Adipocyte (in vitro differentiated cells): ENCODE data around the gene CIP2A.

ENCODE experiments used
- DNase-seq: peaks from one replicate; pipeline ENCODE4 v3.0.0-alpha.2; 2015; ENCODE audit warnings: low read depth
- H3K27me3 ChIP-seq: replicated peaks from 2 replicates; pipeline ENCODE4 v1.7.0; 2013; ENCODE audit warnings: mild to moderate bottlenecking, low read length, moderate library complexity; ENCODE audit not compliant: control insufficient read depth, insufficient read depth
- H3K36me3 ChIP-seq: 2 replicates; pipeline ENCODE4 v1.7.0; 2013; ENCODE audit warnings: low read length, mild to moderate bottlenecking, moderate library complexity; ENCODE audit not compliant: control insufficient read depth, insufficient read depth, severe bottlenecking
- H3K4me1 ChIP-seq: 2 replicates; pipeline ENCODE4 v1.7.0; 2013; ENCODE audit warnings: mild to moderate bottlenecking, low read length, moderate library complexity; ENCODE audit not compliant: control insufficient read depth, insufficient read depth
- H3K4me3 ChIP-seq: 2 replicates; pipeline ENCODE4 v1.7.0; 2013; ENCODE audit warnings: mild to moderate bottlenecking, low read length, moderate library complexity
- H3K9ac ChIP-seq: 2 replicates; pipeline ENCODE4 v1.7.0; 2013; ENCODE audit warnings: mild to moderate bottlenecking, low read length, moderate library complexity
- H3K9me3 ChIP-seq: 2 replicates; pipeline ENCODE4 v1.7.0; 2013; ENCODE audit warnings: mild to moderate bottlenecking, low read length, moderate library complexity; ENCODE audit not compliant: control insufficient read depth

Gene CIP2A

GRCh38 chr3:108602249-108602934 is 13.2 kb upstream of the CIP2A start:
- H3K9me3 ChIP-seq = no peaks in the 10 kb centered on the region
- H3K4me3 ChIP-seq = no peak overlapping the region
- no peaks in the 10 kb centered on the region for H3K27me3 ChIP-seq
- no peak for DNase-seq
- H3K4me1 ChIP-seq = peaks cover 4% of the 10 kb centered on the region
- H3K36me3 ChIP-seq = no peaks in the 10 kb centered on the region
- H3K9ac ChIP-seq = no peak overlapping the region

DNA sequence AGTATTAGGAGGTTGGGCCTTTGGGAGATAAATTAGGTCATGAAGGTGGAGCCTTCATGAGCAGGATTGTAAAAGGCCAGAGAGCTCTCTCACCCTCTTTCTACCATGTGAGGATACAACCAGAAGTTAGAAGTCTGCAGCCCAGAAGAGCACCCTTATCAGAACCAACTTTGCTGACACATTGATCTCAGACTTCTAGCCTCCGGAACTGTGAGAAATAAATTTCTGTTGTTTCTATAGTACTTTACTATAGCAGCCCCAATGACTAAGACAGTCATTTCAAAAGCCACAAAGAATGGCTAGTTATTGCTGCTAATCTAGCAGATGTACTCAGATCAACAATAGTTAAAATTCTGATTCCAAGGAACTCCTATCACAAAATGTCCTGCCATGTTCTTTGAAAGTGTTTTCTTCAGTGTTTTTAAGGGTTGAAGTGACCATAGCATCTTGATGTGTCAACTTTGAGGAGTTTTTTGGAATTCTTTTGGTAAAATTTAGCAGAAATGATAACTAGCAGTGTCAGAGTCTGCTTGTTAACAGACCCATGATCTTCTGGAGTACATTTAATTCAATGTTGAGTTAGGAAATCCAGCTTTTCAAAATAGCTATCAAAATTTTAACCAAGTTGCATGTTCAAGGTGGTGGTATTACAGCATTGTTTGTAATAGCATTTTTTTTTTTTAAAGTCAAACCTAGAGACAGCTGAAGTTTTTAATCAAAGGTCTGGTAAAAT is 10.6 kb upstream of the CIP2A start:
- Histone ChIP-seq H3K9ac (no peak overlapping the region), H3K4me1 (peaks cover 4% of the 10 kb centered on the region), H3K9me3 (no peaks in the 10 kb centered on the region), H3K36me3 (no peaks in the 10 kb centered on the region), H3K4me3 (no peak overlapping the region), H3K27me3 (no peaks in the 10 kb centered on the region)
- no peak for DNase-seq

- Histone ChIP-seq H3K4me1 (no peaks in the 10 kb centered on the region), H3K27me3 (no peaks in the 10 kb centered on the region), H3K9me3 (no peaks in the 10 kb centered on the region), H3K36me3 (no peaks in the 10 kb centered on the region), H3K9ac (no peak overlapping the region), H3K4me3 (no peak overlapping the region)
- no peak for DNase-seq
These were observed 9.1 kb upstream of the CIP2A start for GRCh38 chr3:108598375-108598774.

GRCh38 chr3:108595321-108595720 is 6.1 kb upstream of the CIP2A start:
- Histone ChIP-seq H3K9ac (no peak overlapping the region), H3K36me3 (no peaks in the 10 kb centered on the region), H3K9me3 (no peaks in the 10 kb centered on the region)

GRCh38 chr3:108590460-108590859 is 1.2 kb upstream of the CIP2A start:
- peak; percentile 13 for DNase-seq
- H3K4me3 ChIP-seq = peak overlapping the region; percentile 96
- no peaks in the 10 kb centered on the region for H3K27me3 ChIP-seq
- H3K9me3 ChIP-seq = no peaks in the 10 kb centered on the region
- H3K4me1 ChIP-seq = peaks cover 9% of the 10 kb centered on the region
- peak overlapping the region; percentile 95 for H3K9ac ChIP-seq
- H3K36me3 ChIP-seq = no peaks in the 10 kb centered on the region

More at GRCh38 chr3:108595321-108595720, 6.1 kb upstream of the CIP2A start:
- DNase-seq = no peak
- Histone ChIP-seq H3K27me3 (no peaks in the 10 kb centered on the region), H3K4me1 (peaks cover 3% of the 10 kb centered on the region), H3K4me3 (no peak overlapping the region)

DNA sequence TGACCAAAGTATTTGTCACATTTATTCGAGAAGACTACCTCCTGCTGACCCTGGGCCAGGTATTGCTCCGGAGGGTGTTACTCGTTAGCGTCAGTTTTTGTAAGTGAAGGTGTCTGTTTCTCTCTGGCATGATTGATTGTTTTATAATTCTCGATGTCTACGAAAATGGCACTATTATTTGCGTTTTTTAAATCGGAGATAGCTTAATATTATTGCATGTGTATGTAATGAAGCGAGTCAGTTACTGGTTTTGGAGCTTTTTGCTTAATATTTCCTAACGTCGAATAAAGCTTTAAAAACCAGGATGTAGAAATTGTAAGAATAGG is 723 bp upstream of the CIP2A start:
- peak overlapping the region; percentile 95 for H3K9ac ChIP-seq
- H3K27me3 ChIP-seq = no peaks in the 10 kb centered on the region
- peak overlapping the region; percentile 96 for H3K4me3 ChIP-seq
- peaks cover 9% of the 10 kb centered on the region for H3K4me1 ChIP-seq
- H3K9me3 ChIP-seq = no peaks in the 10 kb centered on the region
- DNase-seq = no peak
- no peaks in the 10 kb centered on the region for H3K36me3 ChIP-seq

DNA sequence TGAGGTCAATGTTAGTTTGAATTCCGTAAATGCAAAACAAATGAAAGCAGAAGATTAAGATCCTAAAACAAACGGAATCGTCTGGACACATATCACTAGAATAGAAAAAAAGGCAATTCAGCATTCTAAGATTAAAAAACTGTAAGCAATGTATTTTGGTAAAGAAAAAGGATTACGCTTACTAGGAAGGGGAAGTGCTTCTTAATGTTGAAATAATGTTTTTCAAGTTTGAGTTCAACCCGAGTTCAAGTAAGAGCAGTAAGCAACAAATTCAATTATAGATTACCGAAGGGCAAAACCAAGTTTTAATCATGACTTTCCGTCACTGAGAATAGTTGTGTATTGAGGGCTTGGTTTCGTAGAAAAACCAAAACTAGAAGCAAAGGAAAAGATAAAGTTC is 637 bp downstream of the CIP2A start:
- peak; percentile 61 for DNase-seq
- H3K9ac ChIP-seq = peak overlapping the region; percentile 95
- H3K36me3 ChIP-seq = peaks cover under 1% of the 10 kb centered on the region
- H3K27me3 ChIP-seq = no peaks in the 10 kb centered on the region
- peaks cover 9% of the 10 kb centered on the region for H3K4me1 ChIP-seq
- no peaks in the 10 kb centered on the region for H3K9me3 ChIP-seq
- H3K4me3 ChIP-seq = peak overlapping the region; percentile 96

DNA sequence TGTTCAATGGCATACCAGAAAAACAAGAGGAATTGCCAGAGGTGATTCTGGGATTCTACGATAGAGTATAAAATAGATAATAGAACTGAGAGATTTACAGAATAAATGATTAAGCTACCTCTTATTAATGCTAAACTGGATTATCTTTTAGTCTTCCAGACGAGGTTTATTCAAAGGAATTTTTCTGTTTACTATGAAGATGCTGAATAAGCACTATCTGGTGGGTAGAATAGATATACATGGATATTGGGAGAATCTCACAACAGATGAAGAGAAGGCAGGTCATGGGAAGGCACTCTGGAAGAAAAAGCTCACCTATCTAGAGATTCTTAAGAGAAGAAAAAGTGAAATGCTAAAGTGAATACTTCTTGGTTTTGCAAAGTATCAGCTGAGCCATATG is 11.2 kb downstream of the CIP2A start:
- peaks cover 6% of the 10 kb centered on the region for H3K36me3 ChIP-seq

GRCh38 chr3:108569336-108569735 is 19.9 kb downstream of the CIP2A start:
- H3K9me3 ChIP-seq = peaks cover 11% of the 10 kb centered on the region
- no peak overlapping the region for H3K9ac ChIP-seq
- no peaks in the 10 kb centered on the region for H3K27me3 ChIP-seq
- H3K4me3 ChIP-seq = no peak overlapping the region
- no peaks in the 10 kb centered on the region for H3K36me3 ChIP-seq
- no peak for DNase-seq
- H3K4me1 ChIP-seq = peaks cover 7% of the 10 kb centered on the region

More for the DNA sequence above, 11.2 kb downstream of the CIP2A start:
- no peak overlapping the region for H3K4me3 ChIP-seq
- no peak overlapping the region for H3K9ac ChIP-seq
- DNase-seq = no peak
- H3K9me3 ChIP-seq = peaks cover 5% of the 10 kb centered on the region
- no peaks in the 10 kb centered on the region for H3K4me1 ChIP-seq
- H3K27me3 ChIP-seq = no peaks in the 10 kb centered on the region

- peaks cover 10% of the 10 kb centered on the region for H3K4me1 ChIP-seq
- H3K36me3 ChIP-seq = no peaks in the 10 kb centered on the region
- H3K4me3 ChIP-seq = no peak overlapping the region
- H3K27me3 ChIP-seq = no peaks in the 10 kb centered on the region
- no peak overlapping the region for H3K9ac ChIP-seq
- H3K9me3 ChIP-seq = no peaks in the 10 kb centered on the region
- no peak for DNase-seq
These were observed 22.6 kb downstream of the CIP2A start for GRCh38 chr3:108566599-108566998.

GRCh38 chr3:108565506-108565905 is 23.7 kb downstream of the CIP2A start:
- Histone ChIP-seq H3K36me3 (no peaks in the 10 kb centered on the region), H3K27me3 (no peaks in the 10 kb centered on the region), H3K4me1 (peaks cover 10% of the 10 kb centered on the region), H3K4me3 (no peak overlapping the region), H3K9ac (no peak overlapping the region), H3K9me3 (no peaks in the 10 kb centered on the region)
- no peak for DNase-seq
